ENCODE measurements around the gene CADPS2. TPM values are rescaled to one million over a fixed set of nuclear protein-coding genes. Genes with fewer than 3 reads are reported as not detected.

Gene CADPS2
- total RNA-seq, 2 donors from 2014 or later, result not detected

DNA sequence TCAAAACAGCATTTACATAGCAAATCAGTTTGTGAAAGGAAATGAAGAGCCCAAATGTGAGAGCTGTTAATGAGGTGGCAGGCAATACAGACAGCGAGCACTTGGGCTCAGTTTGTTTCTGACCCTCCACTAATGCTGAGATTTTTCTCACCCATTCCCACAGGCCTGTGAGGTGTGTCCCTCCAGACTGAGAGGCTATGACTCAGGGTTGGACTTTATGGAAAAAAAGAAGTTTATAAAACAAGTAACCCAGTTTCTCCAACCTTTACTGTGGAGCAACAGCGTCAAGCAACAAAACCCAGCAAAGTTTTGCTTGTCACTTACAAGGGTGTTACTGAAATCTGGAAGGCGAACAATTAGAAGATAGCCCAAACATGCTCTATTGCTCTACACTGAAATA lies 576.8 kb downstream of the CADPS2 start:
- ATAC-seq (no peak), DNase-seq (ENCODE audit: low spot score in 2 of 2) (no peak)
- Mint-ChIP-seq H3K9me3 (peaks cover 2 to 3% of the 10 kb centered on the region in 2 donors), H3K36me3 (peaks cover 18 to 22% of the 10 kb centered on the region in 2 donors), H3K27ac (no peak overlapping the region)

DNA sequence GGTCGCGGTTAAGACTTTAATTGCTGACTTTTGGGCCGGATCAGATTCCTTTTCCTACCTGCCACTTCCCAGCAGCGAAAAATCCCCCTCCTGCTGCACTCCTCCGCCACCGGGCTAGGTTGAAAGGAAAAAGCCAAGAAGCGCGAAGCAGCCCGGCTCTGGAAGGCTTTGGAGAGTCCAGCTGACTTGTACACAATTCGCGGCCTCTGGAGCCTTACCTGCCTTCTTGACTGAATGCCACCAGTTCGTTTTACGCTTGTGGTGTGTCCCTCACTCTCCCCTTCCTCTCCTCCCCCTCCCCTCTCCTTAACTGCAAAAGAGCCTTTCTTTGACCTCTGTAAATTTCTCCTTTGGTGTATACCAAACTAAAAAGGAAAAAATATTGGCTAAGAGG lies 579.0 kb downstream of the CADPS2 start:
- H3K9me3 Mint-ChIP-seq, result peaks cover 0 to 4% of the 10 kb centered on the region in 2 donors
- ATAC-seq (no peak), DNase-seq (ENCODE audit: low spot score in 2 of 2) (no peak)
- H3K36me3 Mint-ChIP-seq, result peaks cover 24 to 26% of the 10 kb centered on the region in 2 donors
- no peak overlapping the region for H3K27ac Mint-ChIP-seq

DNA sequence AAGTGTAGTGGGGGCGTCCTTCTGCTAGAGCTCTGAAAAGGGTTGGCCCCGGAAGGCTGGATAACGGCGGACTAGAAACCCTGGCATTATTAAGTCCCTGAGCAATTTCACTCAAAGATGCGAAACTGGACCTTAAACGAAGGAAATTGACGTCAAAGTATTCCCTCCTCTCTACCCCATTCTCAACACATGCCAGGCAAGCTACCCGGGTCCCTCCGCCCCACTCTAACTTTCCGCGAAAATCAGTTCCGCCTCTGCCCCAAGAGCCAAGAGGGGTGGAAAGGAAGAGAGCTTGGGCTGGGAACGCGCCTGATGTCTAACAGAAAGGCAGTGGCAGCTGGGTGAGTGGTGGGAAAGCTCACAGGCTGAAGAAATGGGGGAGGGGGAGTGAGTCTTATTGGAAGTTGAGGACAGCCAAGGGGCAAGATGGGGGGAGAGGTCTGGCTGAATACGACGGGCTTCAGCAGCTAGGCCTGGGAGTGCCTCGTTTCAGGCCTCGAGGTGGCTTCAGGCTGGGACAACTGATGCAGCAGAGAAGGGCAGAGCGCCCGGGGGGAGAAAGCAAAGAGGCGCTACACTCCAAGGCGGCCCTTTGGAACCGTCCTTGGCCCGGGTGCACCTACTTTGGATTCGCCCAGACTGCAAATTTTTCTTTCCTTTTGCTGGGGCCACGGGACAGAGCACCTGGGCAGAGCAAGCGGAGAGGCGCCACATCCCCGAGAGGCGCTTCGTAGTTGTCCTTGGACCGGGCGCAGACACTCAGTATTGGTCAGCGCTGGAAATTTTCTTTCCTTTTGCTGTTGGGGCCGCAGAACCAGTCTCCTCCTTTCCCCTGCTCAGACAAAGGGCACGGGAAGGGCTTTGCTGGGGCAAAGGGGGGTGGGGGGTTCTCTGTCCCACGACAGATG lies 579.7 kb downstream of the CADPS2 start:
- peaks cover 25 to 27% of the 10 kb centered on the region in 2 donors for H3K36me3 Mint-ChIP-seq
- DNase-seq (ENCODE audit: low spot score in 2 of 2), result no peak
- H3K9me3 Mint-ChIP-seq, result peaks cover 0 to 4% of the 10 kb centered on the region in 2 donors
- peak overlapping the region in 1 of 2 donors; percentile 50 for H3K27ac Mint-ChIP-seq
- ATAC-seq, result no peak

DNA sequence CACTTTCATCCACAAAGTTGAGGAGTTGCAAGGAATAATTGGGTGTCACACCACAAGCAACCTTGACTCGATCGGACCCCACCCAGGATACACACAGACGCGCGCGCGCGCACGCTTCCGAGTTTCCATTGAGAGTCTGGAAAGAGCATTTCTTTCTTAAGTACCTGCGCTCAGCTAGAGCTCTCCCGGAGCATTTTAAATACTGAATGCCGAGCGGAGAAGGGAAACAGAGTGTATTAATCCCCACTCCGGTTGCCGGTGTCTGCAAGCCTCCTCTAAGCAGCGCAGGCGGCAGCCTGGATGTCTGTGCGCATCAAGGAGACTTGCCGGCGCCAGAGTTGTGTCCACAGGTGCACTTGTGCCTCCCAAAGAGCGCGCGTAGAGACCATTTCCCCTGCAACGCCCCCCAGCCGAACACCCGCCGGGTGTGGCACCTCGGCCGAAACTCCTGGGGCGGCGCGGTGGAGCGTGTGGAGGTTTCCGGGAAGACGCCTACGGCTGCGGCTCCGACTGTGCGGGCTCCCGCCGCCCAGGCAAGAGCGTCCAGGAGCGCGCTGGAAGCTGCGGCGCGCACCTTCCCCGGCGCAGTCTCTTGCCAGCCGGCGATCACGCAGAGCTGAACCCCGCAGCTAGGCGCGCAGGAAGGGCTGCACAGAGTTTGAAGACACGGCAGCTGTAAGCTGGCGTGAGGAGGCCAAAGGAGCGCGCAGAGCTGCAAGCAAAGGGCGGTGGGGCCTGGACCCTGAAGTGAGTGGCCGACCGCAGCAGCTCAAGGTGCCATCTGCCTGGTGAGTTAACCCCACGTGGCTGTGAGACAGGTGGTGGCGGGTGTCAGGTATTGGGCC lies 580.6 kb downstream of the CADPS2 start:
- no peak for DNase-seq (ENCODE audit: low spot score in 2 of 2)
- ATAC-seq, result no peak
- H3K9me3 Mint-ChIP-seq, result peaks cover 0 to 4% of the 10 kb centered on the region in 2 donors
- no peak overlapping the region for H3K27ac Mint-ChIP-seq
- H3K36me3 Mint-ChIP-seq, result peaks cover 17 to 33% of the 10 kb centered on the region in 2 donors

DNA sequence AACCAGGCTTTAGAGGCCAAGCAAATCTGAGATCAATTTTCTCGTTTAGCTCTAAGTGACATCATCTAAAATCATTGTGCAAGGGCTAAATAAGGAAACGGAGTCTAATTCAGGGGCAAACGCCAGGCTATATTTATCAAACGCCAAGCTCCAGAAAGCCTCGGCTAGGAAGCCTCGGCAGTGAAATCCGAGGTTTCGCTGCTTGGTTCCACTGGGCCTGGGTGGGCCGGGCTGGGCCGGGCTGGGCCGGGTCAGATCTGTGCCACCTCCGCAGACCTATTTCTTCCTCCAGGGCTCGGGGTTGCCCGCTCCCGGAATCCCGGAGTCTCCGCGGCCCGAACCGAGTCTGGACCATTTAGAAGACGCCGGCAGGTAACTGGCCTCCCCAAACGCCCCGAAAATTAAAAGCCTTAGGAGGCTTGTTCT lies 581.3 kb downstream of the CADPS2 start:
- H3K27ac Mint-ChIP-seq, result no peak overlapping the region
- peaks cover 17 to 35% of the 10 kb centered on the region in 2 donors for H3K36me3 Mint-ChIP-seq
- DNase-seq (ENCODE audit: low spot score in 2 of 2), result no peak
- ATAC-seq, result no peak
- peaks cover 0 to 4% of the 10 kb centered on the region in 2 donors for H3K9me3 Mint-ChIP-seq

DNA sequence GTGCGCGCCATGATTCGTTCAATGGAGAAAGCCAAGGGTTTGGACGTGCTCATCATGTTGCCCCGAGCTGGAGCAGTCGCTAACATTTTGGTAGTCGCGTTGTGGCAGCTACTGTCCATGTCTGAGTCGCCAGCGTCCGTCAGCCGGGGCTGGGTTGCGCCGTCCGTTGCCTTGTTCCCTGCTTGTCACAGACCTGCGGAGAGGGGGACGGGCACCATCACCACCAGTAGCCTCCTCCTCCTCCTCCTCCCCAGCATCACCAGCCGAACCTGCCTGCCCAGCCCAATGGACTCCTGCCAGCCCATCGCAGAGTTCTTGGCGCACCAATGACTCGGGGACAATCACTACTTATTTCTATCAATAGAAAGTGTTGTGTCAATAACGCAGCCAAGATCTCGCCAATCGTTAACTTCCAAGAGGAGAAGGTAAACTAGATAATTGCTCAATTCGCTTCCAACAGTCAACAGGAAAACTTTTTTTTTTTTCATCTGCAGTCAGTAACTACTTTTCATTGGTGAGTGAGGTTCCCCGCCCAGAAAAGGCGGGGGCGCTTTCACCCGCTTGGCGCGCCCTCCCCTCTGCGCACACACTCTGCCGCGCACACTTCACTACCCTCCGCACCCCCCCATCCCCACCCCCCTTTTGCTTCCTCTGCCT lies 581.8 kb downstream of the CADPS2 start, which contains the start of gene FEZF1:
Gene FEZF1, minus strand, starts transcription at position 432 of the 657 bp plus-strand sequence. Its CDS starts 313 bp downstream, at position 119.
- ATAC-seq (no peak), DNase-seq (ENCODE audit: low spot score in 2 of 2) (no peak)
- peak within 1 kb of the TSS in 1 of 2 donors; percentile 50 for H3K27ac Mint-ChIP-seq
- H3K36me3 Mint-ChIP-seq, result peaks cover 17 to 30% of the 10 kb centered on the region in 2 donors
- H3K9me3 Mint-ChIP-seq, result peaks cover 0 to 4% of the 10 kb centered on the region in 2 donors

DNA sequence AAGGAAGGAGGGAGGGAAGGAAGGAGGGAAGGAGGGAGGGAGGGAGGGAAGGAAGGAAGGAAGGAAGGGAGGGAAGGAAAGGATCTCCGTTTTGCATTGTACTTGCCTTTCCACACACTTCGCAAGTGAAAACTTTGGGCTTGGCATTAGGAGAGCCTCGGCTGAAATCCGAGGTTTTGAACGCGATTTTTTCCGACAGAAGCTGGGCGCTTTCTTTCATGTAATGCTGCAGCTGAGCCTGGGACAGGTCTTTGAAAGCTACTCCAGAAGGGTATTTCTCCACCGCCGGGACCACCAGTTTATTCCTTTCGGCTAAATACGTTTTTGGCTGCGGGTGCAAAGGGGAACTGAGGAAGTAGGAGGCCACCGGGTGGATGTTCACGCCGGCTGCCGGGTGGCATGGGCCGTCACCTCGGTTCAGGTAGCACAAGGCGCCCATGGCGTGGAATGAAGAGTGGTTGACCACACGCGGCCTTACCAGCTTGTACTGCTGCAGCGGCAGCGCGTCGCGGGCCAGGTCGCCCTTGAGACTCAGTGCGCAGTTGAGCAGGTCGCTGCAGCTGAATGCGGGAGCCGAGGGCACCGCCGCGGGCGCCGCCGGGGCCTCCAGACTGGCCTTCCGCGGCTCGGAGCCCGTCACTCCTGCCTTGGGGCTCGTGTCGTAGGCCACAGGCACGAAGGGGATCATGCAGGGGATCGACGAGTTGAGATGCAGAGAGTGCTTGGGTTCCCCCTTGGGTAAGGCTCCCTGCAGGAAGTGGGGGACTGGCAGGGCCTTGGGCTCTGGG lies 582.5 kb downstream of the CADPS2 start:
- Mint-ChIP-seq H3K9me3 (peaks cover under 1 to 10% of the 10 kb centered on the region in 2 donors), H3K36me3 (peaks cover 17 to 35% of the 10 kb centered on the region in 2 donors), H3K27ac (no peak overlapping the region)
- DNase-seq (ENCODE audit: low spot score in 2 of 2) (no peak), ATAC-seq (no peak)

DNA sequence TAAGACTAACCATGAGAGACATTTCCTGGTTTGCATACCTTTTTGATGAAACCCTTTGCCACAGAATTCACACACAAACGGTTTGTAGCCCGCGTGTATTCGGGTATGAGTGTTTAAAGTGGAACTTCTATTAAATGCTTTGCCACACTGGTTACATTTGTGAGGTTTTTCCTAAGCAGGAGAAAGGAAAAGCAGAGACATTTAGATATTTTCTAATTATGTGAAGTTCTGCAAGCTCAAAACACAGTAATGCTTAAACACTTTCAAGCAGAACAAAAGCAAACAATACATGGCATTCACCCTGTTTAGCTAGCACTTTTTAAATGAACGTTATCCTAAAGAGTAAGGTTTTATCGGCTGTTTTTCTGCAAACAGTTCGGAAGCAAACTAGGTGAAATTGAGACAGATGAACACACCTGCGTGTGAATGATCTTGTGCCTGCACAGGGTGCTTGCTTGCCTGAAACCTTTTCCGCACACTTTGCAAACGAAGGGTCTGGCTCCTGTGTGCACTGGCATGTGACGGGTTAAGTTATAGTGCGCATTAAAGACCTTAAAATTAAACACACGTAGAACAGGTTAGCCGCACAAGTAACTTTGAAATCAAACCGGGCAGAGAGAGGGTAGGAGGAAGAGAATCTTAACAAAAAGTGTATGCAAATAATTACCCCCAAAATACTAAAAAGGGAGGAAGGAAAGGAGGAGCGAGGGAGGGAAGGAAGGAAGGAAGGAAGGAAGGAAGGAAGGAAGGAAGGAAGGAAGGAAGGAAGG lies 583.3 kb downstream of the CADPS2 start:
- Mint-ChIP-seq H3K36me3 (peaks cover 17 to 38% of the 10 kb centered on the region in 2 donors), H3K27ac (no peak overlapping the region), H3K9me3 (peaks cover 4 to 10% of the 10 kb centered on the region in 2 donors)
- ATAC-seq (no peak), DNase-seq (ENCODE audit: low spot score in 2 of 2) (no peak)

DNA sequence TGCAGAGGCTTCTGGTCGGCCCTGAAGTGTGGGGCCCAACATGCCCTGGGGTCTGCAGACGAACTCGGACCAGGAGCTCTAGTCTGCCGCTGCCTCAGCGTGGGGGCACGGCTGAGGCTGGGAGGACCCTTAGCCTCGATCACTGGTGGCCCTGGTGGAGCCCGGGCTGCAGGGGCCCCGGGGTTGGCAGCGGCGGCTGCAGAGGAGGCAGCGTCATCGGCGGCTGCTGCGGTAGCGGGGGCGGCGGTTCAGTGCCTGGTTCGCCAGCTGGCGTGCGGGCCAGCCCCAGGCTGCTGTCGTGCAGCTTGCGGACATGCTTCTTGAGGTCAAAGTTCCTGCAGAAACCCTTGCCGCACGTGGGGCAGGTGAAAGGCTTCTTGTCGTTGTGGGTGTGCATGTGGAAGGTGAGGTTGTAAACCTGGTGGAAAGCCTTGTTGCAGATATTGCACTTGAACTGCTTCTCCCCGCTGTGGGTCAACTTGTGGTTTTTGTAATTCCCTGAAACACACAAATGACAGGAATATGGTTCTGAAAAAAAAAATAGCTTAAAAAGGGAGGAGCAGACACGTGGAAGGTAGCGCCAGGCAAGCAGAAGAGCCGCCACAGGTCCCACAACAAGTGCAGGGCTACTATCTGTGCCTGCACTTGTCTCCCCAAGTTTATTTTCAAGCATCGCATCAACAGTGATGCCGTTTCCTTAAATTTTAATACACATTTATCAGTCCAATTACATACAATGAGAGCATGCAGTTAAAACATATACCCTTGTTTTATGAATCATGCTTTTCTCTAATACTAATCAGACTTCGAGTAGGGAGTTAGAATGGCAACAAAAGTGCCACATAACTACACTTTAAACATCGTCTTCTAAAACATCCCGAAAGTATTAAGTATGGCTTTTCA lies 584.2 kb downstream of the CADPS2 start:
- ATAC-seq, result no peak

DNA sequence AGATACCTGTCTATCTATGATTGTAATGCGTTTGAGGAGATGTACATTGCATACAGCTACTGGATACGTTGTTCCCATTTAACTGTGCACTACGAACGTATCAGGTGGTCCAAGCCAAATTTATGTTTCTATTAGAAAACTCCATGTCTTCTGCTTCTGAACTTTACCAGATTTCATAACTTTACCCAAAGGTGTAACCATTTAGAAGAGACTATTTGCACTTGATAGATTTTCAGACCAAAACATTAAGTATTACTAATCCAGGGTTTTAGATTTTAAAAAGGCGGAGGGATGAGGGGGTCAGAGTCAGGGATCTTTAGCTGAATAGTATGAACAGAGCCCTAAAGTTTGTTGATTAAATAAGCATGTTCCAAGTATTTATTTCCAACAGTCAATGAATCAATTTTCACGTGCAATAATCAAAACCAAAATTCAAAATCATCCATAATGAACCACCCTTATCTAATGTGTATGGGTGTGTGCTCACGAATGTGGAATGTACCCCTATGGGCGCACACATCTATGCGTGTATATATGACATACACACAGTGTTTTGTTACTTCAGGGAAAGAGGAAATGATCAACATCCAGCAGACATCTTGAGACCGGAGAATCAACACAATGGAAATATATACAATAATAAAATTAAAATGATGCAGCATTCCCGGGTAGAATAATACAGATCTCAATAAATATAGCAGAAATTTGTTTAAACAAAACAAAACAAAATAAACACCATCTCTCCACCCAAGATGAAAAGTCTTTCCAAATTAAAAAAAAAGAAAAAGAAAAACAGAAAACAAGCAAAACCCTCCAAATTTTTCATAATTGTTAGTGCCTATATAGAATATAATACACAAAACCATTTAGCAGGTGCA lies 585.1 kb downstream of the CADPS2 start:
- H3K27ac Mint-ChIP-seq, result no peak overlapping the region
- peaks cover 17 to 38% of the 10 kb centered on the region in 2 donors for H3K36me3 Mint-ChIP-seq
- ATAC-seq, result no peak
- H3K9me3 Mint-ChIP-seq, result peaks cover 4 to 10% of the 10 kb centered on the region in 2 donors
- DNase-seq (ENCODE audit: low spot score in 2 of 2), result no peak

More for the DNA sequence above, 584.2 kb downstream of the CADPS2 start:
- Mint-ChIP-seq H3K27ac (no peak overlapping the region), H3K9me3 (peaks cover 4 to 10% of the 10 kb centered on the region in 2 donors), H3K36me3 (peaks cover 17 to 38% of the 10 kb centered on the region in 2 donors)
- no peak for DNase-seq (ENCODE audit: low spot score in 2 of 2)

DNA sequence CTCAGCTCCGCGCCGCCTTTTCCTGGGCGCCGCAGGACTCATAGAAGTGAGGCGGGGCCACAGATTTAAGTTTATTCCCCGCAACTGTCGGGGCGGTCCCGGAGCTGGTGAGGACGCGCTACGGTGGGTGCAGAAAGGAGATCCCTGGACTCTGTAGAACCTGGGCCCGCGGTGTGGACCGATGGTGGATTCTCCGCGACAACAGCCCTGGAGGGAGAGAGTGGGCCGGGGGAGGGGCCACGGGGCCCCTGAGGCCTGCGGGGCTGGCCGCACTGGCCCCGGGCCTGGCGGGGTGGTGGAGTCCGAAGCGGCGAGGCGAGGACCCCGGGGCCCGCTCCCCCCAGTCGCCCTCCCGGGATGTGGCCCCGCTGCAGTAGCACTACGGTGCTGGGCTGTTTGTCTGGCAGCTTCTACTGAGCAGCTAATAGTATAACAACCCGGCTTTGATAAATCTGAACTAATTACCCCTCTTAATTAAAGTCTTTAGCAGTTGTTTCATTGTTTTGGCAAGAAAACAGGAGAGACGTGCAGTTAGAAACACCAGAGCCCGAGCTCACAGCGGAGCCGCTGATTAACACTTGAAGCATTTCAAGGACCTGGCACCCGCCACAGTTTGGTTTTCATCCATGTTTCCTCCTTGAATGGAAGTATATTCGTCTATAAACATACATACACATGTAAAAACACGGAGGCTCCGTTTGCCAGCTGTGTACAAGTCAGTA lies 585.9 kb downstream of the CADPS2 start:
- no peak for DNase-seq (ENCODE audit: low spot score in 2 of 2)

DNA sequence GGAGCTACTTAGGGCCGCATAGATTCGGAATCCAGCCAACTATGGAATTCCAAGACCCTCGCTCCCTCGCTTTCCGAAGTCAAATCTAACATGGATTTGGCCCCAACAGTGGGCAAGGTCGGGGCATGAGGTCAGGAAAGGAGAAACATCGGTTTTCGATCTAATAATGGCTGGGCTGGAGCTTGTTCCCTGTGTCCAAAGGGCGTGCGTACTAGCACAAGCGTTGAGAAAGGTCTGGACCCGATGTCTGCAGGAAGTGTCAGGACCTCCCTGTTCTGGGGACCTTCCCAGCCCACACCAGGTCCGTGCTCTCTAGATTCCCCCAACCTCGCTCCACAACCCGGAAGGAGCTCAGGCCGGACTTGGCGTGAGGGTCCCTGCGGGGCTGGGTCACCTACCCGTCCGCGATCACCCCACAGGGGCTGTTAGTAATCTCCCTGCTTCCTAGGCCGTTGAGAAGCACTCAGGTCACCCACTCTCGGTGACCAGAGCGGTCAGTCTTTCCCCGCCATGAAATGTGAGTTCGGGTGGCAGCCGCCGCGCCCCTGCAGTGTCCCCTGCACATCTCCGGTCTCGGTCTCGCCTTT lies 586.5 kb downstream of the CADPS2 start:
- Mint-ChIP-seq H3K9me3 (peaks cover 7 to 15% of the 10 kb centered on the region in 2 donors), H3K27ac (no peak overlapping the region), H3K36me3 (peaks cover 7 to 36% of the 10 kb centered on the region in 2 donors)
- ATAC-seq (no peak), DNase-seq (ENCODE audit: low spot score in 2 of 2) (no peak)

More for the DNA sequence above, 585.9 kb downstream of the CADPS2 start:
- Mint-ChIP-seq H3K9me3 (peaks cover 5 to 11% of the 10 kb centered on the region in 2 donors), H3K36me3 (peaks cover 11 to 34% of the 10 kb centered on the region in 2 donors), H3K27ac (no peak overlapping the region)
- ATAC-seq, result no peak
